ENCODE data around the gene PHF5A.

The PHF5A gene

GRCh38 chr22:41411021-41411851 lies 57.3 kb downstream of the PHF5A start:
- DNase-seq, result no peak

GRCh38 chr22:41410311-41410751 lies 58.2 kb downstream of the PHF5A start:
- DNase-seq, result no peak

All from activated CD4-positive, alpha-beta T cell treated with anti-CD3 and anti-CD28 coated beads for 4 hours (primary cell).